Ovary (tissue), 3 donors: Measurements from ENCODE around the gene FOXI2.

Experiments
- EP300 ChIP-seq: sonication (generic); formaldehyde crosslinking; IDR thresholded peaks from one replicate; pipeline ENCODE4 v1.6.1; 2017; ENCODE audit warnings: antibody characterized with exemption
- POLR2A ChIP-seq: fragments of 450-650 bp; IDR thresholded peaks from one replicate; pipeline ENCODE4 v1.6.1; 2017; ENCODE audit warnings: antibody characterized with exemption, mild to moderate bottlenecking, moderate library complexity
- TF ChIP-seq, protein P1 (sequence below), 3 donors: fragments of 450-650 bp in 2 of 3; fragments of 200-600 bp in 1 of 3; IDR thresholded peaks; one replicate each; pipeline versions ENCODE4 v1.5.1 to v1.8.0; 2016 to 2022; ENCODE audit warnings: antibody characterized with exemption in 3 of 3, mild to moderate bottlenecking in 1 of 3
- donor health status: DM: no; HTN: no; CAD: no.

DNA sequence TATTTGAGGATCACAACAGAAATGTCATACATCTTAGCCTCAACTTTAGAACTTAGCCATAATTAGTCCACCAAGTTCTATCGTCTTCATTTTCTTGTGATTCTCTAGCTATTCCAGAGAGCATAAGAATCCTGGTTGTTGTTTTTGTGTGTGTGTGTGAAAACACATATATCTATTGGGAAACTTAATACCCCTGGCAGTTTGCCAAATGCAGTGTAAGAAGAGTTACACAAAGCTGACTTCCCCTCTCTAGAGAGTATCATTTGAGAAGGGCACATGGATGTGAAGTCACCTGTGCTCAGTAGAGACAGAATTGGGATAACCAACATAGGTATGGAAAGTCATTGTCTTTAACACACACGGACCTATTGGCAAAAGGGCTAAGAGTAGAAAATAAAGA lies 19.3 kb downstream of the FOXI2 start:
- TF ChIP-seq, protein P1, sequence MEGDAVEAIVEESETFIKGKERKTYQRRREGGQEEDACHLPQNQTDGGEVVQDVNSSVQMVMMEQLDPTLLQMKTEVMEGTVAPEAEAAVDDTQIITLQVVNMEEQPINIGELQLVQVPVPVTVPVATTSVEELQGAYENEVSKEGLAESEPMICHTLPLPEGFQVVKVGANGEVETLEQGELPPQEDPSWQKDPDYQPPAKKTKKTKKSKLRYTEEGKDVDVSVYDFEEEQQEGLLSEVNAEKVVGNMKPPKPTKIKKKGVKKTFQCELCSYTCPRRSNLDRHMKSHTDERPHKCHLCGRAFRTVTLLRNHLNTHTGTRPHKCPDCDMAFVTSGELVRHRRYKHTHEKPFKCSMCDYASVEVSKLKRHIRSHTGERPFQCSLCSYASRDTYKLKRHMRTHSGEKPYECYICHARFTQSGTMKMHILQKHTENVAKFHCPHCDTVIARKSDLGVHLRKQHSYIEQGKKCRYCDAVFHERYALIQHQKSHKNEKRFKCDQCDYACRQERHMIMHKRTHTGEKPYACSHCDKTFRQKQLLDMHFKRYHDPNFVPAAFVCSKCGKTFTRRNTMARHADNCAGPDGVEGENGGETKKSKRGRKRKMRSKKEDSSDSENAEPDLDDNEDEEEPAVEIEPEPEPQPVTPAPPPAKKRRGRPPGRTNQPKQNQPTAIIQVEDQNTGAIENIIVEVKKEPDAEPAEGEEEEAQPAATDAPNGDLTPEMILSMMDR (IDR thresholded peaks at IDR 0.05), result no peak
- TF ChIP-seq POLR2A (no peak), EP300 (no peak)
